C4-2B (cell line): ENCODE data around the gene CERS1.

ENCODE experiments used
- CTCF ChIP-seq: fragments of 450-650 bp; conservative IDR thresholded peaks from 2 replicates; pipeline ENCODE4 v1.5.1; 2017; ENCODE audit warnings: mild to moderate bottlenecking
- ZFX ChIP-seq: fragments of 450-650 bp; IDR thresholded peaks from 2 replicates; pipeline ENCODE4 v1.6.1; 2017

DNA sequence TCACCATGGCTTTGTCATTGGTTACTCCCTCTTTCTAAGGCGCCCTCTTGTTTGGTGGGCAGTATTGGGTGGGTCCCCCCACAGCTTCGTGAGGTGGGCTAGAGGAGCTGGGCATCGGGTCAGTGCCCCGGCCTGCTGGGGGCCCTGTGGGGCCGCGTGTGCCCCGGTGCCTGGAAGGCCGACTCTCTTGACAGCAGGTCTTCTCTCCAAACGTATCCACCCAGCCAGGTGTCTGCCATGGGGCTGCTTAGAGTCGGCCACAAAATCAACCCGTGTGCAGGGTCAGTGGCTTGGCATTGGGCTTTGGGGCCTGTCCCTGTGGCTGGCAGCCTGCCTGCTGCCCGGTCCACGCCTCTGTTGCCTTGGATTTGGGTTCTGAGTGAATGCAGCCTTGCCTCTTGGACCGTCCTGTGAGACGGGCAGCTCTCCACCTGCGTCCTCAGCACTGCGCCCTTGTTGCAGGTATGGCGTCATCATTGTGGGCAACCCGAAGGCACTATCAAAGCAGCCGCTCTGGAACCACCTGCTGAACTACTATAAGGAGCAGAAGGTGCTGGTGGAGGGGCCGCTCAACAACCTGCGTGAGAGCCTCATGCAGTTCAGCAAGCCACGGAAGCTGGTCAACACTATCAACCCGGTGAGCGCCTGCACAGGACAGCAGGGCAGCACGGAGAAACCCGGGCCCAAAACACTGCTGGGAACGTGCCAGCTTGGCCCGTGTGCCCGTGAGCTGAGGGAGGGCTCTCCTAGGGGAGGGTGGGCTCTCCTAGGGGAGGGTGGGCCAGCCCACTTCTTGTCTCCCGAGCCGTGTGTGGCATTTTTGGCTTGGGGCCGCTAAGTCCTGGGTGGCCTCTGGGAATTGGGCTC is 32.7 kb downstream of the CERS1 start:
- no peak for TF ChIP-seq CTCF
- no peak for TF ChIP-seq ZFX
